ENCODE measurements around the gene TBC1D1. TPM values are rescaled to one million over a fixed set of nuclear protein-coding genes. Genes with fewer than 3 reads are reported as not detected.

Gene TBC1D1
- total RNA-seq, 1 donor from 2014 or later = 92.7 TPM

- Mint-ChIP-seq H3K27me3 (ENCODE audit: low read depth) (no peaks in the 10 kb centered on the region), H3K27ac (ENCODE audit: unreplicated experiment) (peak overlapping the region; percentile 13), H3K4me3 (ENCODE audit: unreplicated experiment) (no peak overlapping the region), H3K36me3 (ENCODE audit: low read depth) (no peaks in the 10 kb centered on the region), H3K9me3 (ENCODE audit: low read depth) (no peaks in the 10 kb centered on the region), H3K4me1 (ENCODE audit: low read depth) (peaks cover 51% of the 10 kb centered on the region)
- DNase-seq (ENCODE audit: low spot score) = no peak
- no peak for TF ChIP-seq CTCF (IDR thresholded peaks at IDR 0.05)
Observed at GRCh38 chr4:37981425-37981824, 90.5 kb downstream of the TBC1D1 start.

GRCh38 chr4:37981844-37982720 lies 91.2 kb downstream of the TBC1D1 start:
- Mint-ChIP-seq H3K9me3 (ENCODE audit: low read depth) (no peaks in the 10 kb centered on the region), H3K4me3 (ENCODE audit: unreplicated experiment) (no peak overlapping the region), H3K4me1 (ENCODE audit: low read depth) (peaks cover 51% of the 10 kb centered on the region), H3K27me3 (ENCODE audit: low read depth) (no peaks in the 10 kb centered on the region), H3K36me3 (ENCODE audit: low read depth) (no peaks in the 10 kb centered on the region), H3K27ac (ENCODE audit: unreplicated experiment) (peak overlapping the region; percentile 82)
- TF ChIP-seq CTCF (IDR thresholded peaks at IDR 0.05) = no peak
- no peak for DNase-seq (ENCODE audit: low spot score)

- H3K4me1 Mint-ChIP-seq (ENCODE audit: low read depth) = peaks cover 51% of the 10 kb centered on the region
Observed at GRCh38 chr4:37982736-37983135, 91.9 kb downstream of the TBC1D1 start.

GRCh38 chr4:37983951-37984350 lies 93.1 kb downstream of the TBC1D1 start:
- no peaks in the 10 kb centered on the region for H3K36me3 Mint-ChIP-seq (ENCODE audit: low read depth)
- no peaks in the 10 kb centered on the region for H3K9me3 Mint-ChIP-seq (ENCODE audit: low read depth)
- H3K4me3 Mint-ChIP-seq (ENCODE audit: unreplicated experiment) = no peak overlapping the region
- H3K27ac Mint-ChIP-seq (ENCODE audit: unreplicated experiment) = no peak overlapping the region
- no peak for TF ChIP-seq CTCF (IDR thresholded peaks at IDR 0.05)
- peaks cover 47% of the 10 kb centered on the region for H3K4me1 Mint-ChIP-seq (ENCODE audit: low read depth)
- H3K27me3 Mint-ChIP-seq (ENCODE audit: low read depth) = no peaks in the 10 kb centered on the region
- DNase-seq (ENCODE audit: low spot score) = no peak

More at GRCh38 chr4:37982736-37983135, 91.9 kb downstream of the TBC1D1 start:
- Mint-ChIP-seq H3K36me3 (ENCODE audit: low read depth) (no peaks in the 10 kb centered on the region), H3K27me3 (ENCODE audit: low read depth) (no peaks in the 10 kb centered on the region), H3K9me3 (ENCODE audit: low read depth) (no peaks in the 10 kb centered on the region), H3K4me3 (ENCODE audit: unreplicated experiment) (no peak overlapping the region), H3K27ac (ENCODE audit: unreplicated experiment) (peak overlapping the region; percentile 82)
- no peak for TF ChIP-seq CTCF (IDR thresholded peaks at IDR 0.05)
- DNase-seq (ENCODE audit: low spot score) = no peak

GRCh38 chr4:37985730-37986275 lies 94.9 kb downstream of the TBC1D1 start:
- no peak for DNase-seq (ENCODE audit: low spot score)
- no peaks in the 10 kb centered on the region for H3K36me3 Mint-ChIP-seq (ENCODE audit: low read depth)
- no peaks in the 10 kb centered on the region for H3K27me3 Mint-ChIP-seq (ENCODE audit: low read depth)
- H3K27ac Mint-ChIP-seq (ENCODE audit: unreplicated experiment) = no peak overlapping the region
- no peak overlapping the region for H3K4me3 Mint-ChIP-seq (ENCODE audit: unreplicated experiment)
- H3K9me3 Mint-ChIP-seq (ENCODE audit: low read depth) = no peaks in the 10 kb centered on the region
- no peak for TF ChIP-seq CTCF (IDR thresholded peaks at IDR 0.05)
- H3K4me1 Mint-ChIP-seq (ENCODE audit: low read depth) = peaks cover 50% of the 10 kb centered on the region
